ENCODE measurements around the gene ZNHIT2. TPM values are rescaled to one million over a fixed set of nuclear protein-coding genes. Genes with fewer than 3 reads are reported as not detected.
A peak's percentile ranks its signal among the peaks of the same experiment; 100 is the strongest.

The ZNHIT2 gene
- total and polyA plus RNA-seq, 2 of the 13 experiments (the other 11 are each of a cell fraction or from before 2014, with no cell fraction given) = 1.1 to 6.5 TPM

DNA sequence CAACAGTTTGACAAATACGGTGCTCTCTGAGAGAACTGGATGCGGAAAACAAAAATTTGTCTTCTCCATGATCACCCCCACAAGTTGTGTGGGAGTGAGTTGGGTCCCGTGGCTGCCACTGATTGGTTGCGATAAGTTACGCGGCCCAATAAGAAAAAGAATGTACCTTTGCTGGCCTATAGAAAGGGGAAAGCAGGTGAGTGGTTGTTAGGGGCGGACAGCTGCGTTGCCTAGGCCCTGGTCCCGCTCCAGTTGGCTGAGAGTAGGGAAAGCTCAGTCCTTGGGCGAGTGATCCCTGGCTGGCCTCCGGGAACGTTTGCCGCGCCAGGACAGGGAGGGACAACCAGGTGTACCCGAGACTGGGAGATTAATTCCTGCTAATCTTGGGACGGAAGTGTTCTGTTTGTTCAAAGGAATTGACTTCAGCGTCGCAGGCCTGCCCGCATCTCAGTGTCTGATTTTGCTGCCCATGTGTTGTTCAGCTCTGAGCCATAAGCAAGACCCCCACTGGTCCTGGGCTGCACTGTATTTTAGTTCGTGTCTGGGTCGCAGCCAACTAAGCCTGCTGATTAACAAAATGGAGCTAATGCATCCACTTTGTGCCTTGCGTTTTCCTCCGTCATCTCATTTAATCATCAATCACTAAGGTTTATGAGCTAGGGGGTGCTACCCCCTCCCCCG is 17.6 kb upstream of the ZNHIT2 start (continued):
- no peak for TF ChIP-seq SMC3 (IDR thresholded peaks at IDR 0.05; ENCODE audit: low read length)
- no peak for TF ChIP-seq MATR3 (CRISPR knock-in tag; IDR thresholded peaks at IDR 0.05)
- TF ChIP-seq ZBTB1 (CRISPR knock-in tag; IDR thresholded peaks at IDR 0.05; ENCODE audit: borderline replicate concordance) = no peak
- TF ChIP-seq PAWR (CRISPR knock-in tag; IDR thresholded peaks at IDR 0.05; ENCODE audit: borderline replicate concordance) = no peak
- TF ChIP-seq SETDB1 (CRISPR knock-in tag; IDR thresholded peaks at IDR 0.05; ENCODE audit: borderline replicate concordance) = no peak
- TF ChIP-seq, protein P1, sequence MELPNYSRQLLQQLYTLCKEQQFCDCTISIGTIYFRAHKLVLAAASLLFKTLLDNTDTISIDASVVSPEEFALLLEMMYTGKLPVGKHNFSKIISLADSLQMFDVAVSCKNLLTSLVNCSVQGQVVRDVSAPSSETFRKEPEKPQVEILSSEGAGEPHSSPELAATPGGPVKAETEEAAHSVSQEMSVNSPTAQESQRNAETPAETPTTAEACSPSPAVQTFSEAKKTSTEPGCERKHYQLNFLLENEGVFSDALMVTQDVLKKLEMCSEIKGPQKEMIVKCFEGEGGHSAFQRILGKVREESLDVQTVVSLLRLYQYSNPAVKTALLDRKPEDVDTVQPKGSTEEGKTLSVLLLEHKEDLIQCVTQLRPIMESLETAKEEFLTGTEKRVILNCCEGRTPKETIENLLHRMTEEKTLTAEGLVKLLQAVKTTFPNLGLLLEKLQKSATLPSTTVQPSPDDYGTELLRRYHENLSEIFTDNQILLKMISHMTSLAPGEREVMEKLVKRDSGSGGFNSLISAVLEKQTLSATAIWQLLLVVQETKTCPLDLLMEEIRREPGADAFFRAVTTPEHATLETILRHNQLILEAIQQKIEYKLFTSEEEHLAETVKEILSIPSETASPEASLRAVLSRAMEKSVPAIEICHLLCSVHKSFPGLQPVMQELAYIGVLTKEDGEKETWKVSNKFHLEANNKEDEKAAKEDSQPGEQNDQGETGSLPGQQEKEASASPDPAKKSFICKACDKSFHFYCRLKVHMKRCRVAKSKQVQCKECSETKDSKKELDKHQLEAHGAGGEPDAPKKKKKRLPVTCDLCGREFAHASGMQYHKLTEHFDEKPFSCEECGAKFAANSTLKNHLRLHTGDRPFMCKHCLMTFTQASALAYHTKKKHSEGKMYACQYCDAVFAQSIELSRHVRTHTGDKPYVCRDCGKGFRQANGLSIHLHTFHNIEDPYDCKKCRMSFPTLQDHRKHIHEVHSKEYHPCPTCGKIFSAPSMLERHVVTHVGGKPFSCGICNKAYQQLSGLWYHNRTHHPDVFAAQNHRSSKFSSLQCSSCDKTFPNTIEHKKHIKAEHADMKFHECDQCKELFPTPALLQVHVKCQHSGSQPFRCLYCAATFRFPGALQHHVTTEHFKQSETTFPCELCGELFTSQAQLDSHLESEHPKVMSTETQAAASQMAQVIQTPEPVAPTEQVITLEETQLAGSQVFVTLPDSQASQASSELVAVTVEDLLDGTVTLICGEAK (IDR thresholded peaks at IDR 0.05) = no peak
- TF ChIP-seq, protein P1 (CRISPR knock-in tag; IDR thresholded peaks at IDR 0.05) = peak; percentile 38; the same call in 1 of the 2 replicates
- no peak; the same call in 1 of the 2 replicates for TF ChIP-seq ZNF563 (CRISPR knock-in tag; IDR thresholded peaks at IDR 0.05)
- TF ChIP-seq ZSCAN21 (CRISPR knock-in tag; IDR thresholded peaks at IDR 0.05; ENCODE audit: borderline replicate concordance) = peak; percentile 60; the same call in 1 of the 2 replicates
- TF ChIP-seq CHD2 (IDR thresholded peaks at IDR 0.05; ENCODE audit: low read depth, low read length) = no peak
- no peak for TF ChIP-seq ZNF781 (CRISPR knock-in tag; IDR thresholded peaks at IDR 0.05; ENCODE audit: borderline replicate concordance, not compliant biosample characterization)
- TF ChIP-seq RCOR2 (CRISPR knock-in tag; IDR thresholded peaks at IDR 0.05) = no peak
- TF ChIP-seq HOXA5 (CRISPR knock-in tag; IDR thresholded peaks at IDR 0.05) = no peak; the same call in 1 of the 2 replicates
- TF ChIP-seq ZNF263 (CRISPR knock-in tag; IDR thresholded peaks at IDR 0.05) = peak; percentile 29; the same call in 1 of the 2 replicates
- no peak for TF ChIP-seq ZSCAN30 (CRISPR knock-in tag; IDR thresholded peaks at IDR 0.05)
- no peak; the same call in 1 of the 2 replicates for TF ChIP-seq ZNF674 (CRISPR knock-in tag; IDR thresholded peaks at IDR 0.05; ENCODE audit: low read depth)
- TF ChIP-seq SRF (IDR thresholded peaks at IDR 0.05; ENCODE audit: low read depth, low read length) = no peak
- TF ChIP-seq ZNF616 (CRISPR knock-in tag; IDR thresholded peaks at IDR 0.05; ENCODE audit: low read depth) = no peak
- TF ChIP-seq MXD1 (CRISPR knock-in tag; IDR thresholded peaks at IDR 0.05) = no peak
- no peak for TF ChIP-seq HDAC2 (CRISPR knock-in tag; IDR thresholded peaks at IDR 0.05)
- no peak for TF ChIP-seq ZNF841 (CRISPR knock-in tag; IDR thresholded peaks at IDR 0.05; ENCODE audit: borderline replicate concordance)
- no peak for TF ChIP-seq SYNCRIP (IDR thresholded peaks at IDR 0.05; ENCODE audit: insufficient read depth, low read depth, low read length)
- TF ChIP-seq FOSL1 (CRISPR knock-in tag; IDR thresholded peaks at IDR 0.05; ENCODE audit: borderline replicate concordance) = no peak
